GM19372 (cell line): Measurements from ENCODE around the gene ATXN10.
"Not testable (repeated sequence)": the region's sequence is repeated elsewhere in the genome, so short reads cannot be mapped to it uniquely, and the experiment has no call there.

ENCODE experiments used
- ATAC-seq: cut with Tn5 transposase; IDR thresholded peaks from one replicate; pipeline ENCODE4 v1.9.1; 2021; ENCODE audit warnings: mild to moderate bottlenecking, low read depth, moderate library complexity; ENCODE audit not compliant: unreplicated experiment

The ATXN10 gene

GRCh38 chr22:45640941-45641621 lies 30.6 kb upstream of the ATXN10 start:
- ATAC-seq = no peak

- ATAC-seq = no peak
Observed at GRCh38 chr22:45642986-45643385, 28.6 kb upstream of the ATXN10 start.

GRCh38 chr22:45644714-45645113 lies 26.9 kb upstream of the ATXN10 start:
- no peak for ATAC-seq

- no peak for ATAC-seq
Observed at GRCh38 chr22:45645150-45645525, 26.5 kb upstream of the ATXN10 start.

- ATAC-seq = no peak
Observed at GRCh38 chr22:45645526-45646414, 25.9 kb upstream of the ATXN10 start.

- no peak for ATAC-seq
Observed at GRCh38 chr22:45647532-45648225, 24.0 kb upstream of the ATXN10 start.

GRCh38 chr22:45648301-45649117 lies 23.1 kb upstream of the ATXN10 start:
- ATAC-seq = no peak

- ATAC-seq = no peak
Observed at GRCh38 chr22:45649809-45650208, 21.8 kb upstream of the ATXN10 start.

- no peak for ATAC-seq
Observed at GRCh38 chr22:45650721-45651120, 20.9 kb upstream of the ATXN10 start.

- ATAC-seq = no peak
Observed at GRCh38 chr22:45651931-45652528, 19.6 kb upstream of the ATXN10 start.

GRCh38 chr22:45656577-45656976 lies 15.1 kb upstream of the ATXN10 start:
- ATAC-seq = no peak

- no peak for ATAC-seq
Observed at GRCh38 chr22:45657701-45658100, 13.9 kb upstream of the ATXN10 start.

- no peak for ATAC-seq
Observed at GRCh38 chr22:45664136-45664646, 7.4 kb upstream of the ATXN10 start.

GRCh38 chr22:45667486-45667885 lies 4.1 kb upstream of the ATXN10 start:
- ATAC-seq = no peak

- not testable (repeated sequence) for ATAC-seq
Observed at GRCh38 chr22:45670363-45670762, 1.3 kb upstream of the ATXN10 start.

GRCh38 chr22:45670981-45671782 lies 452 bp upstream of the ATXN10 start:
- ATAC-seq = no peak

GRCh38 chr22:45672564-45673481 lies 1.2 kb downstream of the ATXN10 start:
- no peak for ATAC-seq
